K562 (cell line): Measurements from ENCODE around the gene ABHD5. TPM values are rescaled to one million over a fixed set of nuclear protein-coding genes. Genes with fewer than 3 reads are reported as not detected.
A peak's percentile ranks its signal among the peaks of the same experiment; 100 is the strongest.

Source experiments
- ATAC-seq: fragments of 200-7000 bp; cut with Tn5 transposase; 3 replicates; pipeline ENCODE4 v1.9.1; 2020; ENCODE audit warnings: moderate library complexity
- BruUV-seq: library from RNA; stranded (reverse); fragments of 400-500 nt; replicated peaks from 2 replicates; lab custom pipeline; 2021; lab: Mats Ljungman, UMichigan
- CTCF ChIA-PET: fragments of 300-600 bp; formaldehyde crosslinking; extraction: SDS; loops from one replicate; lab custom pipeline; 2021; ENCODE audit warnings: low intra/inter-chr PET ratio; lab: Yijun Ruan, JAX
- POLR2A ChIA-PET: fragments of 300-600, 350-650 bp; sonication (Branson Sonifier 250); formaldehyde crosslinking; extraction: SDS; loops from one replicate; lab custom pipeline; 2021; ENCODE audit warnings: antibody characterized with exemption, inconsistent platforms; lab: Yijun Ruan, JAX
- DNase-seq, 4 experiments: peaks; one replicate each; pipeline versions ENCODE4 v3.0.0 to v3.0.0-alpha.2; 2011 to 2018; ENCODE audit warnings: low spot score in 3 of 4, mixed read lengths in 3 of 4; ENCODE audit errors: extremely low read depth in 1 of 4
- FAIRE-seq: peaks from 2 replicates; lab custom pipeline; 2011; peaks lifted over from hg19 to GRCh38; lab: Jason Lieb, UNC
- H2AFZ ChIP-seq: 2 replicates; pipeline ENCODE4 v1.6.0; 2011; ENCODE audit warnings: low read depth, low read length, control low read depth, inconsistent platforms
- H3K27ac ChIP-seq: fragments of 200-600 bp; 3 replicates; pipeline ENCODE4 v1.8.0; 2011; ENCODE audit warnings: low read depth, mild to moderate bottlenecking, control low read depth, inconsistent platforms, low read length, moderate library complexity, mixed read lengths; ENCODE audit errors: extremely low read depth
- H3K27me3 ChIP-seq, 2 experiments: fragments of 300-600 bp in 1 of 2; 2 replicates in 1 of 2; 3 replicates in 1 of 2; pipeline versions ENCODE4 v1.6.0 to v1.8.0; 2011; ENCODE audit warnings: inconsistent platforms in 2 of 2, low read length in 2 of 2, mild to moderate bottlenecking in 1 of 2, mixed read lengths in 1 of 2, moderate library complexity in 1 of 2; ENCODE audit not compliant: control insufficient read depth in 2 of 2, insufficient read depth in 2 of 2
- H3K36me3 ChIP-seq: fragments of 300-600 bp; 3 replicates; pipeline ENCODE4 v1.8.0; 2011; ENCODE audit warnings: mild to moderate bottlenecking, low read length, inconsistent platforms; ENCODE audit not compliant: control insufficient read depth, insufficient read depth
- H3K4me1 ChIP-seq, 2 experiments: fragments of 200-600 bp in 1 of 2; replicated peaks in 1 of 2; 2 replicates in 1 of 2; 3 replicates in 1 of 2; pipeline versions ENCODE4 v1.5.1 to v1.8.0; 2011; ENCODE audit warnings: inconsistent platforms in 2 of 2, low read length in 2 of 2, mild to moderate bottlenecking in 1 of 2, mixed read lengths in 1 of 2, moderate library complexity in 1 of 2; ENCODE audit not compliant: control insufficient read depth in 2 of 2, insufficient read depth in 2 of 2
- H3K4me2 ChIP-seq: 2 replicates; pipeline ENCODE4 v1.6.1; 2011; ENCODE audit warnings: low read length, control low read depth, inconsistent platforms, mixed read lengths; ENCODE audit not compliant: insufficient read depth
- H3K4me3 ChIP-seq: fragments of 200-600 bp; sonication (generic), shearing (Covaris generic); 2 replicates; pipeline ENCODE4 v1.5.1; 2016; ENCODE audit warnings: control low read depth, inconsistent platforms
- H3K79me2 ChIP-seq: fragments of 200-600 bp; 3 replicates; pipeline ENCODE4 v1.8.0; 2011; ENCODE audit warnings: low read length, inconsistent platforms; ENCODE audit not compliant: control insufficient read depth, insufficient read depth
- H3K9ac ChIP-seq, 2 experiments: 2 replicates each; pipeline versions ENCODE4 v1.6.0 to v1.6.1; 2011; ENCODE audit warnings: low read depth in 2 of 2, low read length in 2 of 2, control low read depth in 1 of 2, inconsistent platforms in 1 of 2, mild to moderate bottlenecking in 1 of 2, mixed read lengths in 1 of 2; ENCODE audit not compliant: insufficient read depth in 1 of 2
- H3K9me1 ChIP-seq: one replicate; pipeline ENCODE4 v1.6.0; 2011; ENCODE audit warnings: inconsistent platforms, mild to moderate bottlenecking, low read length, moderate library complexity; ENCODE audit not compliant: control insufficient read depth, insufficient read depth
- H3K9me3 ChIP-seq: replicated peaks from 2 replicates; pipeline ENCODE4 v1.5.1; 2011; ENCODE audit warnings: low read depth, low read length, inconsistent platforms; ENCODE audit not compliant: control insufficient read depth, insufficient read depth
- H4K20me1 ChIP-seq: replicated peaks from 2 replicates; pipeline ENCODE4 v1.6.1; 2011; ENCODE audit warnings: low read length, inconsistent platforms, mixed read lengths; ENCODE audit not compliant: control insufficient read depth, insufficient read depth
- HOXB6 ChIP-seq: fragments of 250-450 bp; sonication (Bioruptor Pico); IDR thresholded peaks from 2 replicates; pipeline ENCODE4 v1.5.1; 2022; ENCODE audit warnings: mild to moderate bottlenecking, borderline replicate concordance
- NFIC ChIP-seq: fragments of 450-650 bp; IDR thresholded peaks from 2 replicates; pipeline ENCODE4 v1.6.1; 2017; ENCODE audit warnings: mild to moderate bottlenecking, inconsistent platforms
- THRAP3 ChIP-seq: fragments of 450-650 bp; IDR thresholded peaks from 2 replicates; pipeline ENCODE4 v1.6.1; 2016; ENCODE audit warnings: mild to moderate bottlenecking, inconsistent platforms, borderline replicate concordance
- ZNF253 ChIP-seq: fragments of 250-450 bp; sonication (Bioruptor Pico); conservative IDR thresholded peaks from 2 replicates; pipeline ENCODE4 v1.6.1; 2021; ENCODE audit warnings: mild to moderate bottlenecking
- ZNF263 ChIP-seq: sonication (generic); formaldehyde crosslinking; IDR thresholded peaks from 2 replicates; pipeline ENCODE4 v1.8.0; 2022; ENCODE audit warnings: mild to moderate bottlenecking, missing genetic modification reagents, borderline replicate concordance
- ZNF316 ChIP-seq: fragments of 450-650 bp; IDR thresholded peaks from 2 replicates; pipeline ENCODE4 v1.6.1; 2016
- ZNF324 ChIP-seq: fragments of 250-450 bp; sonication (Bioruptor Pico); IDR thresholded peaks from 2 replicates; pipeline ENCODE4 v1.4.0; 2020; ENCODE audit warnings: mild to moderate bottlenecking
- ZNF668 ChIP-seq: fragments of 250-450 bp; sonication (Bioruptor Pico); IDR thresholded peaks from 2 replicates; pipeline ENCODE4 v1.8.0; 2022; ENCODE audit warnings: mild to moderate bottlenecking, inconsistent platforms
- ZNF79 ChIP-seq: fragments of 250-450 bp; sonication (Bioruptor Pico); IDR thresholded peaks from 2 replicates; pipeline ENCODE4 v1.4.0; 2020; ENCODE audit warnings: low read depth, mild to moderate bottlenecking, moderate library complexity
- WGBS: fragments of 100-300 bp; shearing (Covaris generic); methylation state at CpG from one replicate; pipeline ENCODE4 v1.1.6; 2016; ENCODE audit warnings: low coverage, mixed read lengths; ENCODE audit not compliant: insufficient coverage; ENCODE audit errors: missing lambda C conversion rate; 5-methylcytosine and 5-hydroxymethylcytosine counted together
- in situ Hi-C: fragments of 300-500 bp; cut with MboI; formaldehyde crosslinking; loops from 4 replicates; pipeline ENCODE4 v1.15.0; 2018; ENCODE audit warnings: inconsistent platforms, mixed read lengths
- intact Hi-C: fragments of 100-400 bp; cut with micrococcal nuclease; formaldehyde crosslinking; loops from 2 replicates; pipeline ENCODE4 v1.14.2; 2022
- polyA plus RNA-seq, 8 experiments: library from polyadenylated mRNA; depleted of rRNA in 4 of 8; stranded (reverse) in 5 of 8; unstranded in 3 of 8; fragments of >200 nt; fragmentation: Nextera tagmentation in 2 of 8; fragmentation: Illumina TruSeq in 1 of 8; extraction: Ambion mirVana in 2 of 8; extraction: Trizol in 1 of 8; gene quantifications; 2 replicates each; pipeline versions ENCODE4 v1.2.1 to v1.2.3, GENCODE V29; 2011 to 2014; ENCODE audit warnings: inconsistent platforms in 1 of 8, missing spikeins in 1 of 8
- total RNA-seq, 7 experiments: library from RNA; depleted of rRNA in 6 of 7; stranded (reverse); fragments of >200 nt in 6 of 7; fragmentation: Illumina TruSeq in 2 of 7; extraction: Trizol in 2 of 7; gene quantifications; 2 replicates each; pipeline versions ENCODE4 v1.2.1 to v1.2.3, GENCODE V29; 2011 to 2021; ENCODE audit warnings: low replicate concordance in 1 of 7
- TF ChIP-seq, protein P1 (sequence below): IDR thresholded peaks from 3 replicates; pipeline ENCODE4 v1.6.1; 2011; ENCODE audit warnings: borderline replicate concordance, mild to moderate bottlenecking; ENCODE audit not compliant: insufficient read length, insufficient read depth
- TF ChIP-seq, protein P2 (sequence below): fragments of 250-450 bp; sonication (Bioruptor Pico); IDR thresholded peaks from 2 replicates; pipeline ENCODE4 v1.8.0; 2022; ENCODE audit warnings: inconsistent platforms

ABHD5 gene
- total and polyA plus RNA-seq, 9 of the 15 experiments (the other 6 are each of a cell fraction or from before 2014, with no cell fraction given), result 27.8 to 61.7 (median 39.9) TPM

DNA sequence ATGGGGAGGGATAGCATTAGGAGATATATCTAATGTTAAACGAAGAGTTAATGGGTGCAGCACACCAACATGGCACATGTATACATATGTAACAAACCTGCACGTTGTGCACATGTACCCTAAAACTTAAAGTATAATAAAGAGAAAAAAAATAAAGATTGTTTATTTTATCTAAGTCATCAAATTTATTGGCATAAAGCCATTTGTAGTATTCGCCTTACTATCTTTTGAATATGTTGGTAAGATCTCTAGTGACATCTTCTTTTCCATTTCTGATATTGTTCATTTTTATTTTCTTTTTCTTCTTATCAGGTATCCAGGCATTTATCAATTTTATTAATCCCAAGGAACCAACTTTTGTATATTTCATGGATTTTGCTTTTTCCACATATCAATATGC lies 5.8 kb upstream of the ABHD5 start:
- Histone ChIP-seq H3K79me2 (peaks cover 29% of the 10 kb centered on the region), H4K20me1 (no peaks in the 10 kb centered on the region), H3K4me2 (no peak overlapping the region), H2AFZ (no peak overlapping the region), H3K27me3 (no peaks in the 10 kb centered on the region), H3K4me1 (peaks cover 27 to 40% of the 10 kb centered on the region in 2 experiments), H3K36me3 (peaks cover 5% of the 10 kb centered on the region; the same call in 2 of the 3 replicates), H3K9ac (no peak overlapping the region), H3K9me3 (peaks cover 2% of the 10 kb centered on the region), H3K9me1 (no peaks in the 10 kb centered on the region), H3K4me3 (no peak overlapping the region), H3K27ac (no peak overlapping the region)
- no peak for FAIRE-seq
- DNase-seq, result no peak
- ATAC-seq, result no peak
- in situ Hi-C loops (no loop called here), intact Hi-C loops (no loop called here)
- no peak for TF ChIP-seq ZNF253
- no peak for TF ChIP-seq HOXB6
- no peak for TF ChIP-seq ZNF324
- no peak for TF ChIP-seq THRAP3
- TF ChIP-seq, protein P1, sequence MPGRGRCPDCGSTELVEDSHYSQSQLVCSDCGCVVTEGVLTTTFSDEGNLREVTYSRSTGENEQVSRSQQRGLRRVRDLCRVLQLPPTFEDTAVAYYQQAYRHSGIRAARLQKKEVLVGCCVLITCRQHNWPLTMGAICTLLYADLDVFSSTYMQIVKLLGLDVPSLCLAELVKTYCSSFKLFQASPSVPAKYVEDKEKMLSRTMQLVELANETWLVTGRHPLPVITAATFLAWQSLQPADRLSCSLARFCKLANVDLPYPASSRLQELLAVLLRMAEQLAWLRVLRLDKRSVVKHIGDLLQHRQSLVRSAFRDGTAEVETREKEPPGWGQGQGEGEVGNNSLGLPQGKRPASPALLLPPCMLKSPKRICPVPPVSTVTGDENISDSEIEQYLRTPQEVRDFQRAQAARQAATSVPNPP, result no peak
- TF ChIP-seq, protein P2, sequence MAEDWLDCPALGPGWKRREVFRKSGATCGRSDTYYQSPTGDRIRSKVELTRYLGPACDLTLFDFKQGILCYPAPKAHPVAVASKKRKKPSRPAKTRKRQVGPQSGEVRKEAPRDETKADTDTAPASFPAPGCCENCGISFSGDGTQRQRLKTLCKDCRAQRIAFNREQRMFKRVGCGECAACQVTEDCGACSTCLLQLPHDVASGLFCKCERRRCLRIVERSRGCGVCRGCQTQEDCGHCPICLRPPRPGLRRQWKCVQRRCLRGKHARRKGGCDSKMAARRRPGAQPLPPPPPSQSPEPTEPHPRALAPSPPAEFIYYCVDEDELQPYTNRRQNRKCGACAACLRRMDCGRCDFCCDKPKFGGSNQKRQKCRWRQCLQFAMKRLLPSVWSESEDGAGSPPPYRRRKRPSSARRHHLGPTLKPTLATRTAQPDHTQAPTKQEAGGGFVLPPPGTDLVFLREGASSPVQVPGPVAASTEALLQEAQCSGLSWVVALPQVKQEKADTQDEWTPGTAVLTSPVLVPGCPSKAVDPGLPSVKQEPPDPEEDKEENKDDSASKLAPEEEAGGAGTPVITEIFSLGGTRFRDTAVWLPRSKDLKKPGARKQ (CRISPR knock-in tag), result 0 out of 2 replicates have a peak, but pooled peaks have one; percentile 24
- no peak for TF ChIP-seq ZNF79
- TF ChIP-seq ZNF316, result peak; percentile 78
- TF ChIP-seq NFIC, result peak; percentile 78
- no peak for TF ChIP-seq ZNF668
- no peak for TF ChIP-seq ZNF263
- ChIA-PET POLR2A (interaction anchor here (1.3 kb wide), 1 partner anchor 14 kb away, joined by 3 read pairs; no protein-coding TSS in a partner anchor), CTCF (no interaction called here)
- no TSS peak for BruUV-seq
- WGBS, result 93% methylated on average over 3 of the region's 3 CpGs
